Measurements from ENCODE around the gene BBS1. TPM values are rescaled to one million over a fixed set of nuclear protein-coding genes. Genes with fewer than 3 reads are reported as not detected.

The BBS1 gene
- polyA plus RNA-seq, 3 donors, result 1.3 to 8.5 (median 3.5) TPM

GRCh38 chr11:66466225-66467033 is 44.0 kb upstream of the BBS1 start, which contains the start of gene PELI3:
Gene PELI3 (plus strand): TSS chr11:66466905. CDS start chr11:66468129, 1,224 bp downstream.
- peak; percentile 91 to 93 (median 92) for DNase-seq
- H3K9ac ChIP-seq (ENCODE audit: insufficient read depth, low read length, poor library complexity, severe bottlenecking), result peak within 1 kb of the TSS; percentile 72
- no peak for TF ChIP-seq CTCF (IDR thresholded peaks at IDR 0.05)
- Mint-ChIP-seq H3K9me3 (peaks cover 0 to 3% (median 0%) of the 10 kb centered on the region in 7 donors), H3K27me3 (ENCODE audit: low read depth in 3 of 3) (peaks cover 0 to 5% (median 2%) of the 10 kb centered on the region in 3 donors), H3K4me1 (peaks cover 40% of the 10 kb centered on the region), H3K4me3 (peak within 1 kb of the TSS; percentile 88 to 91), H3K27ac (peak within 1 kb of the TSS; percentile 87 to 97 (median 90)), H3K36me3 (peaks cover 17 to 27% of the 10 kb centered on the region in 2 donors)
- peaks cover 24 to 39% of the 10 kb centered on the region in 2 donors for H3K4me1 ChIP-seq (ENCODE audit: control insufficient read depth in 1 of 2, insufficient read depth in 2 of 2, low read length in 2 of 2)
- H3K4me3 ChIP-seq (replicated peaks in 1 of 3; ENCODE audit: low read depth in 2 of 3, low read length in 3 of 3), result peak within 1 kb of the TSS; percentile 50 to 86 (median 70)
- peak within 1 kb of the TSS; percentile 98 for H2AFZ ChIP-seq (ENCODE audit: insufficient read depth, low read depth, low read length, poor library complexity, severe bottlenecking)
- H3K79me2 ChIP-seq (ENCODE audit: insufficient read depth, low read length), result no peaks in the 10 kb centered on the region
- H3K27ac ChIP-seq (ENCODE audit: low read depth in 1 of 2, low read length in 2 of 2), result peak within 1 kb of the TSS; percentile 47 to 87
- H3K27me3 ChIP-seq (ENCODE audit: control insufficient read depth in 2 of 2, insufficient read depth in 2 of 2, low read length in 2 of 2), result no peaks in the 10 kb centered on the region
- intact Hi-C loops (cut with micrococcal nuclease), result loop anchor here (2.0 kb wide), 2 partner anchors 14 to 28 kb away; partner anchors contain the start of genes DPP3 (in 2 of the 2) and MRPL11 (in 1 of the 2)
- H3K4me2 ChIP-seq (replicated peaks; ENCODE audit: extremely low read depth, low read length, poor library complexity, severe bottlenecking), result peak within 1 kb of the TSS; percentile 87
- no peaks in the 10 kb centered on the region for H3K9me3 ChIP-seq (replicated peaks in 1 of 2; ENCODE audit: control insufficient read depth in 1 of 2, insufficient read depth in 1 of 2, low read length in 2 of 2)
- H3K36me3 ChIP-seq (replicated peaks in 1 of 2; ENCODE audit: control insufficient read depth in 1 of 2, insufficient read depth in 2 of 2, low read length in 2 of 2), result peaks cover 0 to 17% of the 10 kb centered on the region in 2 donors
- WGBS (ENCODE audit: insufficient coverage), result under 1% methylated on average over 49 of the region's 63 CpGs
- peaks cover 22% of the 10 kb centered on the region for H4K20me1 ChIP-seq (ENCODE audit: insufficient read depth, low read length)

GRCh38 chr11:66467034-66467659 is 43.3 kb upstream of the BBS1 start:
- peak overlapping the region; percentile 32 to 97 (median 90) for H3K27ac Mint-ChIP-seq
- Histone ChIP-seq H3K4me2 (replicated peaks; ENCODE audit: extremely low read depth, low read length, poor library complexity, severe bottlenecking) (peak overlapping the region; percentile 87), H3K36me3 (replicated peaks in 1 of 2; ENCODE audit: control insufficient read depth in 1 of 2, insufficient read depth in 2 of 2, low read length in 2 of 2) (peaks cover 0 to 20% of the 10 kb centered on the region in 2 donors), H3K27me3 (ENCODE audit: control insufficient read depth in 2 of 2, insufficient read depth in 2 of 2, low read length in 2 of 2) (no peaks in the 10 kb centered on the region), H3K4me1 (ENCODE audit: control insufficient read depth in 1 of 2, insufficient read depth in 2 of 2, low read length in 2 of 2) (peaks cover 19 to 34% of the 10 kb centered on the region in 2 donors), H2AFZ (ENCODE audit: insufficient read depth, low read depth, low read length, poor library complexity, severe bottlenecking) (peak overlapping the region; percentile 49), H3K27ac (ENCODE audit: low read depth in 1 of 2, low read length in 2 of 2) (peak overlapping the region in 1 of 2 donors; percentile 46), H3K4me3 (replicated peaks in 1 of 3; ENCODE audit: low read depth in 2 of 3, low read length in 3 of 3) (peak overlapping the region; percentile 44 to 86 (median 60)), H3K79me2 (ENCODE audit: insufficient read depth, low read length) (no peaks in the 10 kb centered on the region), H3K9ac (ENCODE audit: insufficient read depth, low read length, poor library complexity, severe bottlenecking) (peak overlapping the region; percentile 61), H3K9me3 (replicated peaks in 1 of 2; ENCODE audit: control insufficient read depth in 1 of 2, insufficient read depth in 1 of 2, low read length in 2 of 2) (no peaks in the 10 kb centered on the region), H4K20me1 (ENCODE audit: insufficient read depth, low read length) (peaks cover 22% of the 10 kb centered on the region)
- DNase-seq, result no peak
- TF ChIP-seq CTCF (IDR thresholded peaks at IDR 0.05), result peak; percentile 53
- peaks cover 0 to 5% (median 2%) of the 10 kb centered on the region in 3 donors for H3K27me3 Mint-ChIP-seq (ENCODE audit: low read depth in 3 of 3)
- H3K4me1 Mint-ChIP-seq, result peaks cover 32% of the 10 kb centered on the region
- 1% methylated on average over 68 of the region's 72 CpGs for WGBS (ENCODE audit: insufficient coverage)
- intact Hi-C loops (cut with micrococcal nuclease), result loop anchor here (2.0 kb wide), 2 partner anchors 14 to 28 kb away; partner anchors contain the start of genes DPP3 (in 2 of the 2) and MRPL11 (in 1 of the 2)
- peaks cover 0 to 3% (median 0%) of the 10 kb centered on the region in 7 donors for H3K9me3 Mint-ChIP-seq
- peaks cover 18 to 29% of the 10 kb centered on the region in 2 donors for H3K36me3 Mint-ChIP-seq
- H3K4me3 Mint-ChIP-seq, result peak overlapping the region; percentile 88 to 91
